Duodenal mucosa (tissue), 2 donors: ENCODE data around the gene THEMIS.

Experiments used
- H3K27ac ChIP-seq: one replicate; pipeline ENCODE4 v1.7.0; 2013; ENCODE audit warnings: low read depth, low read length
- H3K27me3 ChIP-seq, 2 donors: one replicate each; pipeline ENCODE4 v1.7.0; 2013; ENCODE audit warnings: low read length in 2 of 2, control low read depth in 1 of 2; ENCODE audit not compliant: insufficient read depth in 2 of 2, control insufficient read depth in 1 of 2
- H3K36me3 ChIP-seq, 2 donors: one replicate each; pipeline ENCODE4 v1.7.0; 2013; ENCODE audit warnings: low read length in 2 of 2, control low read depth in 1 of 2; ENCODE audit not compliant: insufficient read depth in 2 of 2, control insufficient read depth in 1 of 2
- H3K4me1 ChIP-seq, 2 donors: one replicate each; pipeline ENCODE4 v1.7.0; 2013; ENCODE audit warnings: low read length in 2 of 2, control low read depth in 1 of 2; ENCODE audit not compliant: insufficient read depth in 2 of 2, control insufficient read depth in 1 of 2
- H3K4me3 ChIP-seq, 2 donors: one replicate each; pipeline ENCODE4 v1.7.0; 2013; ENCODE audit warnings: low read length in 2 of 2, low read depth in 1 of 2
- H3K9ac ChIP-seq, 2 donors: one replicate each; pipeline ENCODE4 v1.7.0; 2013; ENCODE audit warnings: low read length in 2 of 2, low read depth in 1 of 2
- H3K9me3 ChIP-seq, 2 donors: one replicate each; pipeline ENCODE4 v1.7.0; 2013; ENCODE audit warnings: low read length in 2 of 2, control low read depth in 1 of 2; ENCODE audit not compliant: control insufficient read depth in 1 of 2

THEMIS gene

DNA sequence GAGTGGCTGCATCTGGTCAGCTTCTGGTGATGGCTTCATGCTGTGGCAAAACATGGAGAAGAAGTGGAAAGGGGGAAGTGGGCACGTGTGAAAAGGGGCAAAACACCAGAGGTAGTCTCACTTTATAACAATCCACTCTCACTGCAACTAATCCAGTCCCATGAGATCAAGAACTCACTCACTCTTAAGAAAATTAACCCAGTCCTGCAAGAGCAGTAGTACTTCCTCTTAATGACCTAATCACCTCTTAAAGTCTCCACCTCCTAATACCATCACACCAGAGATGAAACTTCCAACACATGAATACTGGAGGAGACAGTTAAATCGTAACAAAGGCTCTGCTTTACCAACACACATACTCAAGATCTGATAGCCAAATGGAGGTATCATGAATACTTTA lies 152.6 kb downstream of the THEMIS start:
- H3K9me3 ChIP-seq = no peaks in the 10 kb centered on the region
- no peaks in the 10 kb centered on the region for H3K36me3 ChIP-seq
- H3K9ac ChIP-seq = no peak overlapping the region
- H3K27me3 ChIP-seq = no peaks in the 10 kb centered on the region
- H3K4me1 ChIP-seq = no peaks in the 10 kb centered on the region
- H3K27ac ChIP-seq = no peak overlapping the region
- H3K4me3 ChIP-seq = no peak overlapping the region

GRCh38 chr6:127738423-127738822 lies 162.4 kb downstream of the THEMIS start:
- Histone ChIP-seq H3K4me1 (peaks cover 0 to 8% of the 10 kb centered on the region in 2 donors), H3K27ac (no peak overlapping the region), H3K4me3 (no peak overlapping the region), H3K9ac (no peak overlapping the region), H3K27me3 (no peaks in the 10 kb centered on the region), H3K9me3 (no peaks in the 10 kb centered on the region), H3K36me3 (no peaks in the 10 kb centered on the region)

DNA sequence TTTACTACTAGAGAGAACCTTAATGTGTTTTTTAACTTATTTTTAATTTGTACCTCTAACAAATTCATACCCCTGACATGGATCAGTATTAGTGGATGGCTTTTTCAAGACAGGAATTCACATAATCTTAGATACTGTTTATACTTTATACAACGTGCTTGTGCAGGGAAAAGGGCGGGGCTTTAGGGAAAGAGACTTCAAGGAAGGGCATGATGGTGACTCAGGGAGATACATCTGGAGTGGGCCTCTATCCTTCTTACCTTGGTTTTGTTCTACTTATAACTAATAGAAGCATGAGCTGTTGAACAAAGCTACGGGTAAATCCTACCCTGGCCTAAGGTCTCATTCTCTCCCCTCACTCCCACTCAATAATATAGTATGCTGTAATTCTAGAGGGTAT lies 163.1 kb downstream of the THEMIS start:
- H3K27ac ChIP-seq = no peak overlapping the region

GRCh38 chr6:127737009-127737486 lies 163.8 kb downstream of the THEMIS start:
- H3K4me1 ChIP-seq = peaks cover 0 to 8% of the 10 kb centered on the region in 2 donors

More for the DNA sequence above, 163.1 kb downstream of the THEMIS start:
- no peak overlapping the region for H3K9ac ChIP-seq
- H3K36me3 ChIP-seq = no peaks in the 10 kb centered on the region
- peaks cover 0 to 8% of the 10 kb centered on the region in 2 donors for H3K4me1 ChIP-seq
- no peak overlapping the region for H3K4me3 ChIP-seq
- H3K27me3 ChIP-seq = no peaks in the 10 kb centered on the region
- no peaks in the 10 kb centered on the region for H3K9me3 ChIP-seq

DNA sequence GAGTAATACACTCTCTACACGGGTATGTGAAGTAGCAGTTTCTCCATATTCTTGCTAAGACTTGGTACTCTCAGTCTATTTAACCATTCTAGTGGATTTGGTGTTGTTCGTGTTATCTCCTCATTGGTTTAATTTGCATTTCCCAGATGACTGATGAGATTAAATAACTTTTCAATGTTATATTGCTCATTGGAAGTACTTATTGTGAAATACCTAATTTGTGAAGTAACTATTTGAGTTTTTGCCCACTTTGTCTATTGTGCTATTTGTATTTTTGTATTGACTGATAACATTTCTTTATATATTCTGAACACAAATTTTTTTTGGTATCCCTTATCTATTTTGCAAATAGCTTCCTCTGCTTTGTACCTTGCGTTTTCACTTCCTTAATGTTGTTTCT lies 167.9 kb downstream of the THEMIS start:
- no peaks in the 10 kb centered on the region for H3K36me3 ChIP-seq
- no peaks in the 10 kb centered on the region for H3K9me3 ChIP-seq
- H3K9ac ChIP-seq = no peak overlapping the region
- peaks cover 0 to 8% of the 10 kb centered on the region in 2 donors for H3K4me1 ChIP-seq
- H3K27ac ChIP-seq = no peak overlapping the region
- H3K4me3 ChIP-seq = no peak overlapping the region
- H3K27me3 ChIP-seq = no peaks in the 10 kb centered on the region

More at GRCh38 chr6:127737009-127737486, 163.8 kb downstream of the THEMIS start:
- Histone ChIP-seq H3K27me3 (no peaks in the 10 kb centered on the region), H3K4me3 (no peak overlapping the region), H3K9me3 (no peaks in the 10 kb centered on the region), H3K36me3 (no peaks in the 10 kb centered on the region), H3K9ac (no peak overlapping the region), H3K27ac (no peak overlapping the region)

DNA sequence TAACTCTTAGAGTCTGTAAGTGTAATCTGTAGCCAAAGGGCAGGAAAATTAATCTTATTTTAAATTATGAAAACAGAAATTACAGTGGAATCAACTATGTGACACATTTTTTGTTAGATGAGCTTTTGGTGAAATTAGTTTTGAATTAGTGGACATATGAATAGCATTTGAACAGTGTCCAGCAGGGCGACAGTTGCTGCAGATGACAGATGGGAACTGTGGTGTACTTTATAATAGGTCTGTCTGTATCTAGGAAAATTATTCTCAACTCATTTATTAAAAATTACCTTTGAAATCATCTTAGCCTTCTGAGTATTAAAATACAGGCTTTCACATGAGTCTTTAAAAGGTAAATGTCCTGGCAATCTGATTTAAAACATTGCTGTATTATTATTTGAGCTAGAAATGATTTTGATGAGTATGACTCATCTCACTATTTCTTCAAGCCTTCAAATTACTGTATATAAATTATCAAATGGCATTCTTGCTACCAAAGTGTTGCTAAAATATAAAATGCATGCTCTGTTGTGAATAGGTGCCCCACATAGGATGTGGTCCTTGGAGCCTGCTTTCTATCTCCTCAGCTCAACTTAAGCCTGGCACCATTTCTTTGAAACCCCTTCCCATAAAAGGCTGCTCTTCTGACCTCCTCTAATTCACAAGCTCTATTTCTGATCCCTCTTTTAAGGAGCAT lies 173.5 kb downstream of the THEMIS start:
- H3K4me1 ChIP-seq = no peaks in the 10 kb centered on the region
- no peaks in the 10 kb centered on the region for H3K36me3 ChIP-seq
- no peaks in the 10 kb centered on the region for H3K9me3 ChIP-seq
- H3K27ac ChIP-seq = no peak overlapping the region
- H3K9ac ChIP-seq = no peak overlapping the region
- H3K4me3 ChIP-seq = no peak overlapping the region
- no peaks in the 10 kb centered on the region for H3K27me3 ChIP-seq

GRCh38 chr6:127725821-127726220 lies 175.0 kb downstream of the THEMIS start:
- Histone ChIP-seq H3K9ac (no peak overlapping the region), H3K27ac (no peak overlapping the region), H3K4me1 (no peaks in the 10 kb centered on the region), H3K9me3 (no peaks in the 10 kb centered on the region), H3K27me3 (no peaks in the 10 kb centered on the region), H3K36me3 (no peaks in the 10 kb centered on the region), H3K4me3 (no peak overlapping the region)

- Histone ChIP-seq H3K27me3 (no peaks in the 10 kb centered on the region), H3K4me1 (no peaks in the 10 kb centered on the region), H3K9ac (no peak overlapping the region), H3K27ac (no peak overlapping the region), H3K4me3 (no peak overlapping the region), H3K9me3 (no peaks in the 10 kb centered on the region), H3K36me3 (no peaks in the 10 kb centered on the region)
These were observed 182.2 kb downstream of the THEMIS start for GRCh38 chr6:127718694-127719093.

DNA sequence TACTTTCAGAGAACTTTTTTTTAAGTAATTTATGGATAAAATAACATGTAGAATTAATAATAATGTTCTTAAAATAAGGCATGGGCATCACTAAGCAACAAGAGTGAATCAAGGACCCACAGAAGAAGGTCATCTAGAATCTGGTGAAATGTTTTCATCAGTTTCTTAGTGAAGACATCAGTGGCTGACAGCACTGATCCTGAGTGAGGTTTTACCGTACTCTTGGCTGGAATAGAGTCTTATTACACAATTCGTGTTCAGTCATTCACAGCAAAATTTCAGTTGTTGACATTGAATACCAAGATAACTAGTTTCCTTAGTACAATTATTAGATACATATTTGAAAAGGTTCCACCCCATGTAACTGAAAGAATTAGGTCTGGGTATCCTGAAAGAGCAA lies 183.5 kb downstream of the THEMIS start:
- no peak overlapping the region for H3K4me3 ChIP-seq
- H3K9ac ChIP-seq = no peak overlapping the region
- no peaks in the 10 kb centered on the region for H3K36me3 ChIP-seq
- no peak overlapping the region for H3K27ac ChIP-seq
- no peaks in the 10 kb centered on the region for H3K4me1 ChIP-seq
- H3K9me3 ChIP-seq = no peaks in the 10 kb centered on the region
- no peaks in the 10 kb centered on the region for H3K27me3 ChIP-seq

DNA sequence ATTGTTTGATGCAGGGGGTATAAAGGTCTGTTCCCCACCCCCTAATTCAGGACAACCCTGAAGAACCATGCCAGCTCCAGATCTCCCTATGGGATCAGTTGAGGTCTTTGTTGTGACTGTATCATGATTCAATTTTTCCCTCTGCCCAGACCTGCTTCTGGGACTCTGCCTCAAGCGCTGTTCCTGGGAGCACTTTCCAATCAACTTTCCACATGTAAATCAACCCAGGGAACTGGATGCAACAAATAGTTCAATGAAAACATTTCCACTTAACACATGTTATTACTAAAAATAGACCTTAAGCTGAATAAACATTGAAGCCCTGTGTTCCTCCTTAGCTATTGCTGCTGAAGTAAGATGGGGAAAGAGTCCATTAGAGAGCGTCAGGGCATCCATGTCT lies 184.4 kb downstream of the THEMIS start:
- H3K27ac ChIP-seq = no peak overlapping the region
- H3K4me1 ChIP-seq = no peaks in the 10 kb centered on the region
- no peaks in the 10 kb centered on the region for H3K9me3 ChIP-seq
- H3K9ac ChIP-seq = no peak overlapping the region
- H3K4me3 ChIP-seq = no peak overlapping the region
- H3K27me3 ChIP-seq = no peaks in the 10 kb centered on the region
- no peaks in the 10 kb centered on the region for H3K36me3 ChIP-seq
